G401 (cell line): ENCODE results near the gene TMC5. TPM values are rescaled to one million over a fixed set of nuclear protein-coding genes. Genes with fewer than 3 reads are reported as not detected.

Experiments
- DNase-seq: peaks from one replicate; pipeline ENCODE4 v3.0.0-alpha.2; 2015; ENCODE audit warnings: low spot score
- in situ Hi-C: cut with HindIII; loops from 2 replicates; pipeline ENCODE4 v1.10.0; 2016; ENCODE audit warnings: low sequenced_read_pairs, mixed read lengths
- total RNA-seq: library from RNA; depleted of rRNA; stranded (reverse); fragments of >200 nt; shearing (Covaris generic); gene quantifications from 2 replicates; pipeline ENCODE4 v1.2.3, GENCODE V29; 2014

TMC5 gene
- total RNA-seq, 1 experiment from 2014 or later, result not detected

DNA sequence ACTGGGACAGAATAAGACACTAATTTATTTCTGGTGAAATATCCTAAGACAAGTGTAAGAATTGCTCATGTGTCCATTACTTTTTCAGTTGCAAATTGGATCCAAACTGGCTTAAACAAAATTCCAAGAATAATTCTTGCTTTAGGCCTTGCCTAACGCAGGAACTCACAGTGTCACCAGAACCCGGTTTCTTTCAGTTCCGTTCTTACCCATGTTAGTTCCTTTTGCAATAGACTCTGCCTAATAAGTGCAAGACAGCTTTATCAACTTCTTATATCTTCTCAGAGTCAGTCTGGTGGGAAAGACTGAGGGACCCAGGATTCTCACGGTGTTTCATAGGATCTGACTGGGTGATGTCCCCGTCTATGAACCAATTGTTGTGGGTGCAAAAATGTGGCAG lies 79.5 kb downstream of the TMC5 start:
- no peak for DNase-seq
- in situ Hi-C loops, result no loop called here

DNA sequence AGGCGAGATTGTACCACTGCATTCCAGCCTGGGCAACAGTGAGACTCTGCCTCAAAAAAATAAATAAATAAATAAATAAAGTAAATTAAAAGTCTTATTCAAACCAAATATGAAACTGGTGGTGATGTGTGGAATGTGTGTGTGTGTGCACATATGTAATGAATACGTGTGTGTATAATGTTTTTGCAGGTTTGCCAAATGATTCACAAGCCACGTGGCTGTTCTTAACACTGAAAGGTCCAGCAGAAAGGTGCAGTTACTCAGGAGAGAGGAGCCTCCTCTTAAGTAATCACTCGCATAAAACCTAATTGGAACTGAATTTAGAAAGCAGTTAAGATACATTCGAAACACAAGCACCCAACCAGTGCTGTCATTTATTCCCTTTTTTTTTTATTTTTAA lies 81.3 kb downstream of the TMC5 start:
- in situ Hi-C loops, result no loop called here
- DNase-seq, result no peak

DNA sequence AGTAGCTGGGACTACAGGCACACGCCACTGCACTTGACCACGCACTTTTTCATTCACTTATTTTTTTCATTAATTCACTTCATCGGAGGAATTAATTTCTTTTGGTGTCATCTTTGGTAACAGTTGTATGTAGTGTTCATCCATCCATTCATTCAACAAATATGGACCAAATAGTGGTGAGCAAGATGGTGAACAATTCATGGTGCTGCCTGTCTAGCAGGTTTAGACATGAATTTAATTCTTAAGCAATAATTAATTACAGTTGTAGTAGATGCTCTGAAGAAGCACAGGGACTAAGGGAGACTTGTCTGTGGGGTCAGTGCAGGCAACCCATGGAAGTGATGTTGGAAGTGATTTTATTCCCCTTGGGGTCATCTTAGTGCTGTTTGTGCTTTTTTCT lies 81.8 kb downstream of the TMC5 start:
- in situ Hi-C loops, result no loop called here
- DNase-seq, result no peak

GRCh38 chr16:19502395-19503131 lies 84.9 kb downstream of the TMC5 start:
- DNase-seq, result peak; percentile 80
- in situ Hi-C loops, result no loop called here

DNA sequence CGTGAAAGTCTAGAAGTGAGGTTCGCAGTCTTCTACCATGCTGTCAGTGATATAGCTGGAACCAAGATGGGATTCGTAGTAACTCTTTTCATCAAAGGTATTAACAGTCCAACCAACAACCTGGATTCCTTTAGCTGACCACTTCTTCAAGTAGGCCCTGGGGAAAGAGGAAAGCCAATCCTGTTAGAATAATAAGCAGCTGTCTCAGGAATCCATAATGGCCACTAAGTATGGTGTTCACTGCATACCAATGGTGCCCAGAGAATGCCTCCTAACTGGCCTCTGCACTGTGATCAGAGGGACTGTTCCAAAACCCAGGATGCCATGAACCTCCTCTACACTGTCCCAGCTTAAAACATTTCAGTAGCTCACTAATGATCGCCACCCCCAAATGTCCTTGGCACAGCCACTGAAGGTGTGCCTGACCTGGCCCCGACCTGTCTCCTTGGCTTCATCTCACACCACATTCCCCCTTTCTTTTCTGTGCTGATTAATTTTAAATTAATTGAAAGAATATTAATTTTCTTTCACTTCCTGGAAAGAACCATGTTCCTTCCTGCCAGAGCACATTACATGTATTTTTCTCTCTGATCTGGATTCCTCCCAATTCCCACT lies 85.9 kb downstream of the TMC5 start:
- in situ Hi-C loops, result no loop called here
- DNase-seq, result no peak

DNA sequence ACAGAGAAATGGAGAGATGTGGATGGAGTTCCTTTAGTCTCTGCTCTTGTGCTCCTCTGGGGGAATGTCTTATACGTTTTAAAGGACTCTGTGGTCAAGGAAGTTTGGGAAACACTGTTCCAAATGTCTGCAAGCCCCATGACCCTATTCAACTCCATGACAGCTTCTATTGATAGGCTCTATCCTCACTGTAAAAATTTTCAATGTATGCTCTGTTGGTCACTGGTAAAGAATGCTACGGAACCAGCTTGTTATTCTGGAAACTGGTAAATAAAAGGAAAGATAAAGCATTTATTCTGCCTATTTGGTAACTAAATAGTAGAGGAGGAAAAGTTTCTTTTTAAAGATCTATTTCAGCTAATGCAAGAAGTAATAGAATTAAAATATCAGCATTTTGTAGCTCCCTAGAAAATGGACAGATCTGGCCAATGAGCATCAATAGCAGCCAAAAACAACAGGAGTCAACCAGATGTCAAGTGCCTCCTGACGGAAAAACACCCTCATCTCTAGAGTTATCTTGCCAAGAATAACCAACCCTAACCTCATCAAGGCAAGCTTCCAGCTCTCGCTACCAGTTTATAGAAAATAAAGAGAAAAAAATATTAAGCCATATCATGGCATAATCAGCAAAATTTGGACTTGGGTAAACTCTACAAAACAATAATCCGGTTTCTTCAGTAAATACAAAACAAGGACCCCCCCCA lies 88.1 kb downstream of the TMC5 start:
- in situ Hi-C loops, result no loop called here

GRCh38 chr16:19506965-19507364 lies 89.3 kb downstream of the TMC5 start:
- in situ Hi-C loops, result no loop called here

More for the DNA sequence above, 88.1 kb downstream of the TMC5 start:
- no peak for DNase-seq

GRCh38 chr16:19507867-19508266 lies 90.2 kb downstream of the TMC5 start:
- in situ Hi-C loops, result no loop called here
- DNase-seq, result no peak

More at GRCh38 chr16:19506965-19507364, 89.3 kb downstream of the TMC5 start:
- DNase-seq, result no peak

GRCh38 chr16:19512297-19512696 lies 94.6 kb downstream of the TMC5 start:
- DNase-seq, result no peak
- in situ Hi-C loops, result no loop called here

GRCh38 chr16:19513377-19514053 lies 95.8 kb downstream of the TMC5 start:
- in situ Hi-C loops, result no loop called here
- DNase-seq, result no peak

DNA sequence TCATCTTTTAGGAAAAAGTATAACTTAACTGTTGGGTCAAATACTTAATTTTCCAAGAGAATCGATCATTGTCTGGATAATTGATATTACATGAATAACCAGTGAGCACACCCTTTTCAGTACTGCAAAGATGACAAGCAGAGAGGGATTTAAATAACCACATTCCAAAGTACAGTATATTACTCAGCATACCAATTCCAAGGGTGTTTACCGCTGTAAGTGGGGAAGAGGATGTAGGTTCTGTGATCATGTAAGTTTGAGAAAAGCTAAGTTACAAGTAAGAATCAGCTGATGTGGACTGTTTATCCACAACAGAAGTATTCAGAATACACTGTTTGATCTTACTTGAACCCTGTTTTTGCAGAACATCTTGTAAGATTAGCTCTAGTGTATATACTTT lies 98.1 kb downstream of the TMC5 start:
- DNase-seq, result no peak
- in situ Hi-C loops, result no loop called here

DNA sequence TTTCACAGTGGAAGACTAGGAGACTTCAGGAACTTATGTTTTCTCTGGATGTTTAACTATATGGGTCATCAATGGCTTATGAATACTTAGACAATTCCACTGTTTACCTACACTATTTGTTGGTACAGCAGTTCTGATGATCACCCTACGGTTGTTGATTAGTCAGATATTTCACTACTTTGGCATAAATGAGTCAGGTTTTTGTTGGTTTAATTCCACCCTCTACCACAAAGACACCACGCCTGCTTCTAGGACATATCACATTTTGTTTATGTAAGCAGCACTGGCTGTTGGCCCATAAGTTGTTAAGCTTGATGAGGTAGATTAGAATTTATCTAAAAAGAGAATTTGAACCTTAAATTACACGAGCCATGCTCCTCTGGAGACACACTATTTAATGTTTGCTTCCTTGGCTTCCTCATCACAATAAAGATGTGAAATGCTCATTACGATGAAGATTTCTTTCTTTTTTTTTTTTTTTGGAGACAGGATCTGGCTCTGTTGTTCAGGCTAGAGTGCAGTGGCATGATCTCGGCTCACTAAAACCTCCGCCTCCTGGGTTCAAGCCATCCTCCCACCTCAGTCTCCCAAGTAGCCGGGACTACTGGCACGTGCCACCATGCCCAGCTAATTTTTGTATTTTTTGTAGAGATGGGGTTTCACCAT lies 99.9 kb downstream of the TMC5 start:
- DNase-seq, result peak; percentile 36
- in situ Hi-C loops, result no loop called here

DNA sequence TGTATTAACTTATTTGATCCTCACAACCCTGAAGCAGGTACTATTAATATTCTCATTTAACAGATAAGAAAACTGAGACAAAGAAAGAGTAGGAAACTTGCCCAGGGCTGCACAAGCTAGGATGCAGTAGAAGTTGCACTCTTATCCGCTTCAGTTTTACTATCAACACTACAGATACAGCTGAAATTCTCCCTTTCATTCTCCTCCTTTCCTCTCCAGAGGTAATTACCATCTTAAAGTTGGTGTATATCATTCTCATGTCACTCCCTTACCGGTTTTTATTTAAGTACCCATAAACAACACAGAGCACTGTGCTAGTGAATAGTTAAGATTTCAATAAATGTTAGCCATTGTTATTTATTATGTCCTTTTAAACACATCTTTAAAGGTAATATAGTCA lies 100.7 kb downstream of the TMC5 start:
- in situ Hi-C loops, result no loop called here

GRCh38 chr16:19520861-19521331 lies 103.2 kb downstream of the TMC5 start:
- in situ Hi-C loops, result no loop called here
- DNase-seq, result peak; percentile 19

More for the DNA sequence above, 100.7 kb downstream of the TMC5 start:
- no peak for DNase-seq

GRCh38 chr16:19521471-19522396 lies 104.1 kb downstream of the TMC5 start, which contains the start of gene GDE1:
Gene GDE1 (minus strand): TSS chr16:19522098. CDS start chr16:19521964, 134 bp downstream.
- in situ Hi-C loops, result no loop called here
- peak; percentile 97 for DNase-seq

GRCh38 chr16:19522397-19522732 lies 104.7 kb downstream of the TMC5 start:
- no peak for DNase-seq
- in situ Hi-C loops, result no loop called here

- DNase-seq, result no peak
- in situ Hi-C loops, result no loop called here
Observed at GRCh38 chr16:19522760-19523159, 105.1 kb downstream of the TMC5 start.

DNA sequence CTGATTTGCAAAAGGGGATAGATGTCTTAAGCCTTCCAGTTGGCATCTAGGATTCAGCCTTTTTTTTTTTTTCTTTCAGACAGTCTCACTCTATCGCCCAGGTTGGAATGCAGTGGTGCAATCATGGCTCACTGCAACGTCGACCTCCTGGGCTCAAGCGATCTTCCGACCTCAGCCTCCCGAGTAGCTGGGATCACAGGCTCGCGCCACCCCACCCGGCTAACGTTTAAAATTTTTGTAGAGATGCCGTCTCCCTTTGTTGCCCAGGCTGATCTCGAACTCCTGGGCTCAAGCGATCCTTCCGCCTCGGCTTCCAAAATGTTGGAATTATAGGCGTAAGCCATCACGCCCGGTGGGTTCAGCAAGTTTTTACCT lies 105.5 kb downstream of the TMC5 start:
- DNase-seq, result no peak
- in situ Hi-C loops, result no loop called here
